Measurements from ENCODE around the gene IRF8.

The IRF8 gene

DNA sequence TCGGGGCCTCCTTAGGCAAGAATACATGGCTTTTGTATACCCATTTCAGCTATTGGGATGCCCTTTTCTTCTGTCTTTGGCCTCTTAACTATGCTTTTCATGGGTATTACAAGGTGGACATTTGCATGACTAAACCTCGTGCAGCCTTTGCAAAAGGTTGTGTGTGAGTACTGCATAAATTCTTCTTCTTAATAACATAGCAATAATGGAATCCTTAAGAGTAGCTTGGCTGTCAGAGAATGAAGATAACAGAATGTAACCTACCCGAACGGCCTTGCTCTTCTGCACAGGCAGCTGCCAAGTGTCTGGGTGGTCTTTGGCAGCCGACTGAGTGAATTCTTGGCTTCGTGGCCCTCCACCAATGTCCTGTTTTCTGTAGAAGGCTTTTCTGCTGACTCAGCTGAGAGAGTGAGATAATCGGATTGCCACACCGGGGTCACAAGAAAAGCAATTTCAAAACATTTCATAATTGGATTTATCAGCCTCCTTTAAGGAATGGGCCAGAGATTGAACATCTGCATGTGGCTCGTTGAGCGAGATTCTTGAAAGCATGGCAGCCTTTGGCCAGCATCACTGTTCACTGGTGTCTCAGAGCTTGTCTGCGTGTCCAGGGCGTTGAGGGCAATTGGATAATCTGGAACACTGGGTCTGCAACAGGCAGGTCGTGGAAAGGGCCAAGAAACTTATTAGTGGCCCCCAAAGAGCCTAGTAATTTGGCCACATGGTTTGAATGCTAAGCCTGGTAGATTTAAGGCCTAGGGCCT lies 13.4 kb downstream of the IRF8 start:
- DNase-seq (ENCODE audit: low read depth, low spot score) = no peak

DNA sequence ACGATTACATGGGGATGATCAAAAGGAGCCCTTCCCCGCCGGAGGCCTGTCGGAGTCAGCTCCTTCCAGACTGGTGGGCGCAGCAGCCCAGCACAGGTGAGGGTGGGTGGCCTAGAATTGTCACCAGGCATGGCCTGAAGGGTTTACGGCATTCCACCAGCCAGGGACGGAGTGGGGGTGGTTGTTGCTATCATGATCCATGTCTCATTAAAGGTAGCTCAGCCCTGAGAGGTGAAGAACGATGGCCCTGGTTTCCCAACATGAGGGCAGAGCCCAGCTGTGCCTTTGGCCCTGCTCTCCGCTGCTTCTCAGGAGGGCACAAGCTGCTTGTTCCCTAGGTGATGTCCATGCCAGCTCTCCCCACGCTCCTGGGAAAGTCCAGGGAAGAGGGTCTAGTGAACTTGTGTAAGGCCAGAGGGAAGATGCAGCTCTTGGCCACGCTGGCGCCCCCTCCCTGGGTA lies 14.2 kb downstream of the IRF8 start:
- DNase-seq (ENCODE audit: low read depth, low spot score) = no peak

DNA sequence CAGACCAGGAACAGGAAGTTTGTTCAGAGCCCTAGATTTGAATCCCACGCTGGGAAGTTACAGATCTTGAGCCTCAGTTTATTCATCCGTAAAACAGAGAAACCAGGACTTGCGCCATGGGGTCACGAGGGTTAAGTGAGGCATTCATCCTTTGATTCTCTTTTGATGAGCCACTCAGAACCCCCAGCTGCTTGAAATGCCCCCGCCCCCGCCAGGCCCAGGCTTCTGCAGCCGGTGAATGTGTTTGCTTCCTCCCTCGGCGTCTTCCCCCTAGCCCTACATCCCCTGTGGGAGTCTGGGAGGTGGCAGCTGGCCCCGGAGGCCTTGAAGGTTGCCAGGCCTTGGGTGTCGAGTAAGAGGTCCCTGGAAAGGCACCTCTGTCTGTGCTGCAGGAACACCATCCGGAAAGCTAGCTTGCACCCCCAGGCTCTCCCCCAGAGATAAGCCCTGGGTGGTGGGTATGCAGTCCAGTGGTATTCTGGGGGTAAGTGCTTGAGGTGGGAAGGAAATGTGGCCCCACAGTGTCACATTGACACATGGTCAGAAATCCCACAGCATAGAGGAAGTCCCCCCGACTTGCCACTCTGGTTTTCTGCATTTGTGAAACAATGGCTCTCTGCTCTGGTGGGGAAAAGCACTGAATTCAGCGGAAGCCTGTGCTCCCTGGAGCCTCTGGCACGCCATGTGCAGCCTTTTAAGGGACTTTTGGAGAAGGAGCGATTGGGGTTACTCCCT lies 14.9 kb downstream of the IRF8 start:
- DNase-seq (ENCODE audit: low read depth, low spot score) = no peak

DNA sequence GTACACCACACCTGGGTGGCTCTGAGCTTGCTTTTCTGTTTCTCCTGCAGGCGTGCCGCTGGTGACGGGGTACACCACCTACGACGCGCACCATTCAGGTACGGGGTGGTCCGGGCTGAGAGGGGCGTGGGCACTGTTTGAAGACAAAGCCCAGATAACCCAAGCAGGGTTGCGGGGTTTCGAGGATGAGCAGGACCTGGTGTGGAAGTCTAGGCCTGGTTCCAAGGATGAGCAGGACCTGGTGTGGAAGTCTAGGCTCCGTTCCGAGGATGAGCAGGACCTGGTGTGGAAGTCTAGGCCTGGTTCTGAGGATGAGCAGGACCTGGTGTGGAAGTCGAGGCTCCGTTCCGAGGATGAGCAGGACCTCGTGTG lies 15.4 kb downstream of the IRF8 start:
- DNase-seq (ENCODE audit: low read depth, low spot score) = no peak

DNA sequence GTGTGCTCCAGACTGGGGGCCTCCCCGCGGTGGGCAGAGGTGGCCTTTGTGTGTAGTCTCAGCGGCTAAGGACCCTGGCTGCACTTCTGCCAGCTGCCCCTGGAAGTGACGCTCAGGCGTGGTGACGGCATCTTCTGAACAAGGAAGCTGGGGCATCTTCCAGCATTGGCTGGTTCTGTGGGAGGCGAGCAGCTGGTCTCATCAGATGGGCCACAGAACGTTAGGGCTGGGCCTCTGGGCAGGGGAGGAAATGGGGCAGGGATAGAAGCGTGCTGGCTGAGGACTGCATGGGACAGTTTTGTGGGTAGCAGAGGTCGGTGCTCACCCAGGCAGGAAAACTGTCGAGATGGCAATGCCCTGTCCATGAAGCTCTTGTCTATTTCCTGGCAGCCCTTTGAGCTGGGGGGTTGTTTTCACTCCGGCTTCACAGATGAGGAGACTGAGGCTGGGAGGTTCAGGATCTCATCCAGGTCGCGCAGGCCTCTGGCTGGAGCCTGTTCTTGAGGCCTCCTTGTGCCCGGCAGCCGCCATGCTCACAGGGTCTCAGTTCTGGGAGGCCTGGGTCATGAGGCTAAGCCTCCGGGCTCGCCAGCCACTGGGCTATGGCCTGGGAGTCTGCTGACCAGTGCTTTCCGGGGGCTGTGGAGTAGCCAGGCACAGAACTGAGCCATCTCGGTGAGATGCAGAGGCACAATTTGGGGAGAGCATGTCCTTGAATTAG lies 16.3 kb downstream of the IRF8 start:
- DNase-seq (ENCODE audit: low read depth, low spot score) = no peak

DNA sequence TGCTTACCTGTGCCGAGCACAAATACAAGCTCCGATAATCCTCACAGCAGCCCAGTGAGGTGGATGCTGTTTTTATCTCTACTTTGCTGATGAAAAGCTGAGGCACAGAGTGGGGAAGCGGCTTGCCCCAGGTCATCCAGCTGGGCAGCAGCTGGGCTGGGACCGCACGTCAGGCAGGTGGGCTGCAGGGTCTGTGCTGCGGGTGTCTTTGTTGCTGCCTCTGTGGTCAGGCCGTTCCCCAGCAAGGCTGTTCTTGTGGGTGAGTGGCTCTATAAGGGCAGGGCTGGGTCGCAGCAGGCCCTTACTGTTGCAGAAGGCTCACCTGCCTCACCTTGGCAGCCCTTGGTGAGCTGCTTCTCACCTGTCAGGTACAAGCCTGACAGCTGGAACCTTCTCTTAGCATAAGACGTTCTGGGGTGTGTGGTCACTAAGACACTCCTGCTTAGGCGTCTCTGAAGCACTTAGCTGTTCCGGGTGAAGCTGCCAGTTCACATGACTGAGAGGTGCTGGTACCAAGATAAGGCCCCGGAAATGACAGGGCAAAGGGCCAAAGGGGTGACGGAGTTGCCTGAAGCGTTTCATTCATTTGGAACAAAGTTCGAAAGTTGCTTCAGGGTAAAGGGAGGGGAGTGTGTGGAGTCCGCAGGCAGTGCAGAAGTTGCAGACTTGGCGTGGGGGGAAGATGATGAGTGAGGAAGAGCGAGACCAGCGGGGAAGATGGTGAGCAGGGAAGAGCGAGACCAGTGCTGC lies 17.4 kb downstream of the IRF8 start:
- DNase-seq (ENCODE audit: low read depth, low spot score) = no peak

DNA sequence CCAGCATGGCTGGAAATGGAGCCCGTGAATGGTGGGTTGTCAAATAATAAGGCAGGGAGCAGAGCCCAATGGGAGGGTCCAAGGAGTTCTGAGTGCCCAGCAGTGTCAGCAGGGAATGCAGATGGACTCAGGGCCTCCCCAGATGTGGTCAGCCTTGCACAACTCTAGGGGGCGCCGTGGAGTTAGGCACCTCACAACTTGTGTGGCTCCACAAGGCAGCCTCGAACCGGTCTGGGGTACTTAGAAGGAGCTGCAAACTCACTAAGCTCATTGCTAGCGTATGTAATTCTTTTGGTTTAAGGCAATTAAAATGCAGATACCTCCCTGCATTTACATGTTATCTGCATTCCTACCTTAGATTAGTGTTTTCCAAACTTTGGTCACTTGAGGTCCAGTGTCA lies 18.1 kb downstream of the IRF8 start:
- no peak for DNase-seq (ENCODE audit: low read depth, low spot score)

DNA sequence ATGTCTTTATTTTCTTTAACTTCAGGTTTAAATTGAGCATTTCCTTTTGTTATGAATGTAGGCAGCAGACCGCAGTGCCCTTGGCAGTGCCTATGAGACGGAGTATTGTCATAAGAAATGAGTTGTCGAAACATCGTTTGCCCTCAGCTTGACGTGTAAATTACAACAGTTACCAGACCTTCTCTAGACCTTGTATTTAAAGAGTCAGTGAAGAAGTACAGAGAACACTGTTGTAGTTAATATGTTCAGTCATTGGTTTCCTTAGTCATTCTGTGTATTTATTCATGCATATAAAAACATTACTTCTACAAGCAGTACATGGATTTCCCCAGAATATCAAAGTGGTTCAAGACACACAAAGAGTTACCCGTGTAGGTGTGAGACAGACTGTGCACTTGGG lies 19.0 kb downstream of the IRF8 start:
- DNase-seq (ENCODE audit: low read depth, low spot score) = no peak

DNA sequence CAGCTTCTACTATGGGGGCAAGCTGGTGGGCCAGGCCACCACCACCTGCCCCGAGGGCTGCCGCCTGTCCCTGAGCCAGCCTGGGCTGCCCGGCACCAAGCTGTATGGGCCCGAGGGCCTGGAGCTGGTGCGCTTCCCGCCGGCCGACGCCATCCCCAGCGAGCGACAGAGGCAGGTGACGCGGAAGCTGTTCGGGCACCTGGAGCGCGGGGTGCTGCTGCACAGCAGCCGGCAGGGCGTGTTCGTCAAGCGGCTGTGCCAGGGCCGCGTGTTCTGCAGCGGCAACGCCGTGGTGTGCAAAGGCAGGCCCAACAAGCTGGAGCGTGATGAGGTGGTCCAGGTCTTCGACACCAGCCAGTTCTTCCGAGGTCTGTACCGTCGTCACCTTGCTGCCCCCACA lies 19.5 kb downstream of the IRF8 start:
- DNase-seq (ENCODE audit: low read depth, low spot score) = no peak

DNA sequence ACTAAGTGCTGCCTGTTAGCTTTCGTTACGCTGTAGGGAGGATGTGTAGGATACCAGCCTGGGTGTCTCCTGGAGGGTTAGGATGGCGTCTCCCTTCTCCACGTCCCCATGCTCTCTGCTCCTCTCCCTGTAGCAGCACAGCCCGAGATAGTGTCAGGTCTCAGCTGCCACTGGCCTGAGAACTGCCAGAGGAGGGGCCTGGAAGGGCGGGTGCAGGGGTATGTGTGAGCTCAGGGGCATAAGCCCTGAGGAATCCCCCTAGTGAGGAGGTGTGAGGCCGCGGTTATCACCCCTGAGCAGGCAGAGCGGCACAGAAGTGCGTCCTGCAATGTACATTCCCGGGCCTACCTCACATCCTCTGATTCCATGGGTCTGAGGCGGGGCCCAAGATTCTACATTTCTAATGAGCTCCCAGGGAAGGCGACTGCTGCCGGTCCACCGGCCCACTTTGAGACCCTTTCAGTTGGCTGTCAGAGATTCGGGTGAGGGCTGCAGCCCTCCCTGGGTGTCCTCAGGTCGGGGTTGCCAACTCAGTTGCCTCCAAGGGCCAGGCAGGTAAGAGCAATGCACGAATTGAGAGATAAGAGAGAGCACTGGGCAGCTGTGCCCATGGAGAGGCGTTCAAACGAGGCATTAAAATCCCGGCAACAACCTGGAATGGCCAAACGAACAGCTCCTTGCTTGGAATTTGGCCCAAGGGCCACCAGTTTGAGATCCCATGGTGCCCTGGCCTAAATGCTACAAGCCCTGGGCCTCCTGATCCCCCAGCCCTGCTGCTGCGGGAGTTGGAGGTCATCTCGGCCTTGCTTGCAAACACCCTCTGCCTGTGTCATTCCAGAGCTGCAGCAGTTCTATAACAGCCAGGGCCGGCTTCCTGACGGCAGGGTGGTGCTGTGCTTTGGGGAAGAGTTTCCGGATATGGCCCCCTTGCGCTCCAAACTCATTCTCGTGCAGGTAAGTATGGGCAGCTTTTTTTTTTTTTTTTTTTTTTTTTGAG lies 20.6 kb downstream of the IRF8 start:
- no peak for DNase-seq (ENCODE audit: low read depth, low spot score)

DNA sequence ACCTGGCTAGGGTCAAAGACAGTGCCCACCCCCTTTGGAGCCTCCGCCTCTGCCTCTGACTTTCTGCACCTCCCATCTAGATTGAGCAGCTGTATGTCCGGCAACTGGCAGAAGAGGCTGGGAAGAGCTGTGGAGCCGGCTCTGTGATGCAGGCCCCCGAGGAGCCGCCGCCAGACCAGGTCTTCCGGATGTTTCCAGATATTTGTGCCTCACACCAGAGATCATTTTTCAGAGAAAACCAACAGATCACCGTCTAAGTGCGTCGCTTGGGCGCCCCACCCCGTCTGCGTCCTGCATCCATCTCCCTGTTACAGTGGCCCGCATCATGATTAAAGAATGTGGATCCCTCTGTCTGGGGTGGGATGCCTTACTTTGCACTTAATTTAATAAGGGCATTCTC lies 22.1 kb downstream of the IRF8 start:
- no peak for DNase-seq (ENCODE audit: low read depth, low spot score)

DNA sequence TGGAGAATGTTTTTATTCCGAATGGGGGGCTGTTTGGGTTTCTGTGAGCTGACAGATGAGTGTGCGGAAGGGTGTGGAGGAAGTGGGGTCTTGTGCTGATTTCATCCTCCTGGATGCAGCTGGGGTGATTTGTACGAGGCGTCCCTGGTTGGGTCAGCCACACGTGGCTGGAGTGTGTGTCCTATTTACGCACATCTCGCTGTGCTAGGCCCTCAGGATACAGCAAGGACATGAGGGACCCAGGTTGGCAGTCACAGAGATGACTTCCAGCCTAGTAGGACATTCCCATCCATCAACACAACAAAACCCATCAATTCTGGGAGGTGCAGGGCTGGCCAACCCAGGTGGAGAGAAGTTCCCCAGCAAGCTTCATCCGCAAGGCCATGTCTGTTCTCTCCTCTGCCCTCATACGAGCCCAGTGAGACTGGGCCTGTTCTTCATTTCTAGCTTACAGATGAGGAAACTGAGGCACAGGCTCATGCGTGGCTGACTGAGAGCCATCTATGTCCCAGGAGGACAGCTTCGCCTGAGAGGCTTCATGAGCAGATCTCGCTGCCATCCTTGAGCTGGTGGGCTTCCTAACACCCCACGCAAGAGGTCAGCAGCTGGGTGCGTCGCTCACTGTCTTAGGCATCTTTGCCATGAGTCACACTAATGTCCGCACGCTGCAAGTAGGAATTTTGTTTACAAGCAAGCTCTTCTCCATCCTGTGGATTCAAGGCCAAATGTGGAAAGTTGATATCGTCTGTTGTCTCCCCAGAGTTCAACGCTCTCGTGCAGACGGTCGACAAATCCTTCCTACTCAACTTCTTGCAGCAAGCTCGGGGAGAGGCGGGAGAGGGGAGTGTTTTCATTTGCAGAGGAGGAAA lies 24.4 kb downstream of the IRF8 start:
- no peak for DNase-seq (ENCODE audit: low read depth, low spot score)

DNA sequence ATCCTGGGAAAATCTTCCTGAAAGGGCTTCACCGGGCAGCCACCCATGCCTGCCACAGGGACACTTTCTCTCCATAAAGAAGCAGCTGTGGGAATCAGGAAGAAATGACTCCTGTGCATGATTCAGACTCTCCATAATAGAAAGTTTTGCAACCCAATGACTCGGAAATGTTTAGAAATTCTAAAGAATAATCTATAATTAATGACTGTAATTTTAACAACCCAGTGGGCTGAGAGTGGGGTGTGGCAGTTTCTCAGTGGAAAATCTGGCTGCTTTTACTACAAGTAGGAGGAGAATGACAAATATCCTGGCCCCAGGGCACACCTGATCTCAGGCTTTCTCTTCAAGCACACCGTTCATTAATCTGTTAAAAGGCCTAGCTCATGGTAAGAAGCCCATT lies 25.7 kb downstream of the IRF8 start:
- DNase-seq (ENCODE audit: low read depth, low spot score) = no peak

DNA sequence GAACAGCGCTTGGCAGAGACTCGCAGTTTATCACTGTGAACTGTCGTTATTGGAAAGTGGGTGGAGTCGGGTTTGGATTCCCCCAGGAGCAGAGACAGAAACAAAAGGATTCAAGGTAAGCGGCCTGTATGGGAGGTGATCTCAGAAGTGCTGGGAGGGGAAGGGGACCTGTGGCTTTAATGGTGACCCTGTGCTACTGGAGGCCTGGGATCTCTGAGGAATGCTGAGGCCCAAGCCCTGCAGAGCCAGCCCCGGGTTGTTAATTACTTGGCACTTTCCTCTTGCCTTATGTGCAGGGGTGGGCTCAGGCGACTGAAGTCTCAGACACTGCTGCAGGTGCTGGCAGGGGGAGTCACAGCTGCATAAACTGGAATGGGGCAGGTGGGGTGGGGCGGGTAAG lies 27.4 kb downstream of the IRF8 start:
- DNase-seq (ENCODE audit: low read depth, low spot score) = no peak

DNA sequence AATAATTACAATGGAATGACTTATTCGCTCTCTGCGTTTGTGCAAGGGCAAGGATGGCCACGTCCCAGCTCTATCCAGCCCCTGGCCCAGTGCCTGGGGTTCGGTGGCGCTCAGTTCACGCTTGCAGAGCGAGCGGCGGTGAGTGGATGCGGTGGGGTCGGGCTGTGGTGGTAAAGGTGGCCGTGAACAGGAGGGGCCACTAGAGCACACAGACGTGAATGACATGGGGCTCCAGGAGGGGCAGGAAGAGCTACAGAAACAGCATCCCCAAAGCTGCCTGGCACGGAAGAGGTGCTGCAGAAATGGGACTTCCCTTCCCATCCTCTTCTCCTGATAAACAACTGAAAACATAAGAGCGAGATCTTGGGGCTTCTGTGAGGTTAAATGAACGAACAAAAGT lies 28.4 kb downstream of the IRF8 start:
- DNase-seq (ENCODE audit: low read depth, low spot score) = no peak

DNA sequence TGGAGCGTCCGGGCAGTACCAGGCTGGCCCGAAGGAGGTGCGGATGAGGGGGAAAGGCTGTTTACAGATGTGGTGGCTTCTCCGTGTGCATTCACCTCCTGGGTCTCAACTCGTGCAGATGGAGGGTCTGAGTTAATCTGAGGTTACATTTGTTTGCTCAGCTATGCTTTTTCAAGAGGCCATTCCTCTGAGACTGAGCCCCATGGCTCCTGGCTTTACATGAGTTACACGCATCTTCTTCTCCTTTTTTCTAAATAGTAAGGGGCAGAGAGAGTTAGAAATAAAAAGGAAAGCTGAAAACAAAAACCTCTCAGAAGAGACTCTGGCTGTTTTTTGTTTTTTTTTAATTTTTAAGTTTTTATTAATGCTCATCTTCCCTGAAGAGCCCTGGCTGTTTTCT lies 29.0 kb downstream of the IRF8 start:
- DNase-seq (ENCODE audit: low read depth, low spot score) = no peak

DNA sequence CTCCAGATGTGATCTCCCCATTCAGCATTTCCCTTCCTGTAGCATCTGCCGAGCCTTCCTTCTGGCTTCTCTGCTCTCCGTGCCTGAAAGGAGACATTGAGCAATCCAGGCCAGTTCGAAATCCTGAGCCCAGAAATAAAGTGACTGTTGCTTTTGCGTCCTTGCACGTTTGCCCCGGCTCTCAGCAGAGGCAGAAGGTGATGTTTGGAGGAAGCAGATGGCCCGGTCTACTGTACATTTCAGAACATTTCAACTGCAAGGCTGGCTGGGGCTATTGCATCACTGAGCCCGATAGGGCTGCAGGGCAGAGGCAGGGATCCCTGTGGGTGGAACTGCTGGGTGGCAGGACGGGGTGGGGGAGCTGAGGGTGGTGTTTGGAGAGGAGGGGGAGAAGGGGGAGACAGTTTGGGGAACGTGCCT lies 29.4 kb downstream of the IRF8 start:
- DNase-seq (ENCODE audit: low read depth, low spot score) = no peak

DNA sequence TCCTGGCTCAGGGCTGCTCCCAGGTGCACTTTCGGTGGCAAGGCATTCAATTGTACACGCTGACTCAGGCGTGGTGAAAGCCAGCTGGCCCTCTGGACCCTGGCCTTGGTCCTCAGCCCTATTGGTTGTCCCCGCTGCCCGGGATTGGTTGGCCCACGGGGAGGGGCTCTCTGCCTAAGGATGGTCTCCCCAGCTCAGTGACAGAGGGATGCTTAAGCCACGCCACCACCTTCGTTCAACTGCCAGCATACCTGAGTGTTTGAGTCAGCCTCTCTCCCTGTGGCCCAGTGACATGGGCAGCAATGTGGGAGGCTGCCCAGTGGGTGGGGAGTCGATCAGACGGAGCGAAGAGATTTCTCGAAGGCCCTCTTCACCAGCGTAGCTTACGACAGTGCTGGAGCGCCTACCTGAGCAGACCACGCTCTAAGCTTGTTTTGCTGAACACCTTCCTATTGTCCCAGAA lies 30.3 kb downstream of the IRF8 start:
- DNase-seq (ENCODE audit: low read depth, low spot score) = no peak

DNA sequence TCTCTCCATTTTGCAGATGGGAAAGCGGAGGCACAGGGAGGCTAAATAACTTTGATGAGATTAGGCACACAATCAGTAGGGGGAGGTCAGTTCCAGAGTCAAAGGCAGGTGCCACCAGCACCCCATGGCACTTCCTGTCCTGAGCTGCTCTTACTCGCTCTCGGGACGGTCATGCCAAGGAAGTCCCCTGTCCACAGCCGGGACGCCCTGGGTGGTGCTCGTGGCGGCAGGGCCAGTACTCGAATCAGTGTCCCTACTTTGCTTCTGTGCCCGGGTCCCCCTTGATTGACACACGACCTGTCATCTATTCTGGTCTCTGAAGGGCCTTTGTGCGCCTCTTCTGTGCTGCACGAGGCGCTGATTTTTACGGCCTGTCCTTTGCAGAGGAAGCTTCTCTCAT lies 31.3 kb downstream of the IRF8 start:
- no peak for DNase-seq (ENCODE audit: low read depth, low spot score)

All from brain pericyte (primary cell).